ENCODE data around the gene SLFNL1. TPM values are rescaled to one million over a fixed set of nuclear protein-coding genes. Genes with fewer than 3 reads are reported as not detected.

SLFNL1 gene
- polyA plus RNA-seq, 3 donors = 0.04 to 0.11 TPM; not detected in 1

DNA sequence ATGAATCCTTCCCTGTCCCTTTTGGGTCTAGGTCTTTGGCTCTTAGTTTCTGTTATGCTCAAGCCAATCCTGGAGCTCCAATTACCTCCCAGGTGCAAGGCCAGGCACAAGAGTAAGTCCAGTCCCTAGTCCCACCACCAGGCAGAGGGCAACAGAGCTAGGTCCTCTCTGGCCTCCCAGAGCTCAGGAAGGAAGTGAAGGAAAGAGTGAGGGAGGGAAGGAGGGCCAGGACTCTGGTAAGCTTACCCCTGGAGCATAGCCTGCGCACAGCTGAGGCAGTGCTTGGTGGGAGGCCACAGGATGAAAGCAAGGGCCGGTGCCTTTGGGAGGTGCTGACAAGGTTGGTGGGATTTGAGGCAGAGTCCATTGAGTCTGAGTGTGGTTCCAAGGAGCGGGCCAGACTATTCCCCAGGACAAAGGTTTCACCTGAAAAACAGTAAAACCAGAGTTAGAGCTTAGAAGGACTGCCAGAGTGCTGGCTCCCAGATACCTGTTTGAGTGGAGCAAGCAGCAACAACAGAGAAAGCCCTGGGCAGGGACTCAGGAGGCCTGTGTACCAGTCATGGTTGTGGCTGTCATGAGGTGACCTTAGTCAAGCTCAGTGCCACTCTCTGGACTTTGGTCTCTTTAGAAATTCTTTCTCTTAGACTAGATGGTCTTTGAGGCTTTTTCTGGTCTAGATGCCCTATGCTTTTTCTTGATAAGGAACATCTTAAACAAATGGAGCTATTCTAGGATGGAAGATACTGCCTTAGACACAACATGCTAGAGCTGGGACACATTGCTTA, 15.8 kb upstream of the SLFNL1 start:
- no peaks in the 10 kb centered on the region for H3K79me2 ChIP-seq (ENCODE audit: insufficient read depth, low read length)
- no peak overlapping the region for H3K4me3 Mint-ChIP-seq
- H3K27ac Mint-ChIP-seq = no peak overlapping the region
- H3K36me3 ChIP-seq (replicated peaks in 1 of 2; ENCODE audit: control insufficient read depth in 1 of 2, insufficient read depth in 2 of 2, low read length in 2 of 2) = peaks cover 21 to 78% of the 10 kb centered on the region in 2 donors
- H3K4me3 ChIP-seq (replicated peaks in 1 of 3; ENCODE audit: low read depth in 2 of 3, low read length in 3 of 3) = no peak overlapping the region
- H4K20me1 ChIP-seq (ENCODE audit: insufficient read depth, low read length) = no peaks in the 10 kb centered on the region
- H3K27ac ChIP-seq (ENCODE audit: low read depth in 1 of 2, low read length in 2 of 2) = no peak overlapping the region
- peaks cover 7% of the 10 kb centered on the region for H3K4me1 Mint-ChIP-seq
- no peaks in the 10 kb centered on the region for H3K27me3 ChIP-seq (ENCODE audit: control insufficient read depth in 2 of 2, insufficient read depth in 2 of 2, low read length in 2 of 2)
- H3K9ac ChIP-seq (ENCODE audit: insufficient read depth, low read length, poor library complexity, severe bottlenecking) = no peak overlapping the region
- H3K4me2 ChIP-seq (replicated peaks; ENCODE audit: extremely low read depth, low read length, poor library complexity, severe bottlenecking) = no peak overlapping the region
- no peak for DNase-seq
- H2AFZ ChIP-seq (ENCODE audit: insufficient read depth, low read depth, low read length, poor library complexity, severe bottlenecking) = no peak overlapping the region
- WGBS (ENCODE audit: insufficient coverage) = 100% methylated on average over 3 of the region's 3 CpGs
- peaks cover 0 to 2% (median 0%) of the 10 kb centered on the region in 7 donors for H3K9me3 Mint-ChIP-seq
- intact Hi-C loops (cut with micrococcal nuclease) = no loop called here
- peaks cover 25 to 31% of the 10 kb centered on the region in 2 donors for H3K36me3 Mint-ChIP-seq
- H3K9me3 ChIP-seq (replicated peaks in 1 of 2; ENCODE audit: control insufficient read depth in 1 of 2, insufficient read depth in 1 of 2, low read length in 2 of 2) = no peaks in the 10 kb centered on the region
- TF ChIP-seq, protein P1, sequence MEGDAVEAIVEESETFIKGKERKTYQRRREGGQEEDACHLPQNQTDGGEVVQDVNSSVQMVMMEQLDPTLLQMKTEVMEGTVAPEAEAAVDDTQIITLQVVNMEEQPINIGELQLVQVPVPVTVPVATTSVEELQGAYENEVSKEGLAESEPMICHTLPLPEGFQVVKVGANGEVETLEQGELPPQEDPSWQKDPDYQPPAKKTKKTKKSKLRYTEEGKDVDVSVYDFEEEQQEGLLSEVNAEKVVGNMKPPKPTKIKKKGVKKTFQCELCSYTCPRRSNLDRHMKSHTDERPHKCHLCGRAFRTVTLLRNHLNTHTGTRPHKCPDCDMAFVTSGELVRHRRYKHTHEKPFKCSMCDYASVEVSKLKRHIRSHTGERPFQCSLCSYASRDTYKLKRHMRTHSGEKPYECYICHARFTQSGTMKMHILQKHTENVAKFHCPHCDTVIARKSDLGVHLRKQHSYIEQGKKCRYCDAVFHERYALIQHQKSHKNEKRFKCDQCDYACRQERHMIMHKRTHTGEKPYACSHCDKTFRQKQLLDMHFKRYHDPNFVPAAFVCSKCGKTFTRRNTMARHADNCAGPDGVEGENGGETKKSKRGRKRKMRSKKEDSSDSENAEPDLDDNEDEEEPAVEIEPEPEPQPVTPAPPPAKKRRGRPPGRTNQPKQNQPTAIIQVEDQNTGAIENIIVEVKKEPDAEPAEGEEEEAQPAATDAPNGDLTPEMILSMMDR (IDR thresholded peaks at IDR 0.05) = no peak
- no peaks in the 10 kb centered on the region for H3K27me3 Mint-ChIP-seq (ENCODE audit: low read depth in 3 of 3)
- H3K4me1 ChIP-seq (ENCODE audit: control insufficient read depth in 1 of 2, insufficient read depth in 2 of 2, low read length in 2 of 2) = peaks cover 0 to 10% of the 10 kb centered on the region in 2 donors

DNA sequence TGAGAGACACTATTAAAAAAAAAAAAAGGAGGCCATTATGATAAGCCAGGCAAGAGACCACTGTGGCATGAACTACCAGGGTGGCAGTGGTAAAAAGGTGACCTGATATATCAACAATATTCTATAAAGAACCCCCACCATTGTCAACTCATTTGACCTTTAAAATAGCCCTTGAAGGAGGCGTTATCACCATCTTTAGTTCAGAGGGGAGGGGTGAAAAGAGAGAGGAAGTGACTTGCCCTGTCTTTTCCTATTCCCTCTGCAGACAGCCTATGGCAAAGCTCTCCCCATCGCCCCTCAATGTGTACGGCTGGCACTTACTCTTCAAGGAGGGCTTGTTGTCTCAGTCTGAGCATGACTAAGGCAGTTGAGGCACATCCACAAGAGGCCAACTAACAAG, 11.7 kb upstream of the SLFNL1 start:
- Histone ChIP-seq H3K4me2 (replicated peaks; ENCODE audit: extremely low read depth, low read length, poor library complexity, severe bottlenecking) (no peak overlapping the region), H3K79me2 (ENCODE audit: insufficient read depth, low read length) (no peaks in the 10 kb centered on the region), H3K4me3 (replicated peaks in 1 of 3; ENCODE audit: low read depth in 2 of 3, low read length in 3 of 3) (no peak overlapping the region), H3K27ac (ENCODE audit: low read depth in 1 of 2, low read length in 2 of 2) (no peak overlapping the region), H3K9ac (ENCODE audit: insufficient read depth, low read length, poor library complexity, severe bottlenecking) (no peak overlapping the region), H3K27me3 (ENCODE audit: control insufficient read depth in 2 of 2, insufficient read depth in 2 of 2, low read length in 2 of 2) (no peaks in the 10 kb centered on the region), H3K36me3 (replicated peaks in 1 of 2; ENCODE audit: control insufficient read depth in 1 of 2, insufficient read depth in 2 of 2, low read length in 2 of 2) (peaks cover 29 to 86% of the 10 kb centered on the region in 2 donors), H2AFZ (ENCODE audit: insufficient read depth, low read depth, low read length, poor library complexity, severe bottlenecking) (no peak overlapping the region), H3K4me1 (ENCODE audit: control insufficient read depth in 1 of 2, insufficient read depth in 2 of 2, low read length in 2 of 2) (no peaks in the 10 kb centered on the region), H4K20me1 (ENCODE audit: insufficient read depth, low read length) (no peaks in the 10 kb centered on the region), H3K9me3 (replicated peaks in 1 of 2; ENCODE audit: control insufficient read depth in 1 of 2, insufficient read depth in 1 of 2, low read length in 2 of 2) (no peaks in the 10 kb centered on the region)
- WGBS (ENCODE audit: insufficient coverage) = no CpG with 5 or more reads among the region's 3 CpGs
- H3K27me3 Mint-ChIP-seq (ENCODE audit: low read depth in 3 of 3) = no peaks in the 10 kb centered on the region
- peaks cover 30 to 43% of the 10 kb centered on the region in 2 donors for H3K36me3 Mint-ChIP-seq
- H3K9me3 Mint-ChIP-seq = peaks cover 0 to 2% (median 0%) of the 10 kb centered on the region in 7 donors
- intact Hi-C loops (cut with micrococcal nuclease) = no loop called here
- TF ChIP-seq, protein P1 (IDR thresholded peaks at IDR 0.05) = no peak
- no peaks in the 10 kb centered on the region for H3K4me1 Mint-ChIP-seq
- peak overlapping the region in 1 of 7 donors; percentile 13 for H3K27ac Mint-ChIP-seq
- DNase-seq = no peak
- H3K4me3 Mint-ChIP-seq = no peak overlapping the region

Measured in CD14-positive monocyte (primary cell).